SK-N-SH treated with all-trans-retinoic acid at 6 μM for 48 hours (cell line): ENCODE results near the gene GRIK5.
A peak's percentile ranks its signal among the peaks of the same experiment; 100 is the strongest.

Source experiments
- ATAC-seq: fragments of 200-7000 bp; cut with Tn5 transposase; 3 replicates; pipeline ENCODE4 v1.9.1; 2020; ENCODE audit warnings: mild to moderate bottlenecking, moderate library complexity
- BACH2 ChIP-seq: fragments of 250-450 bp; sonication (Bioruptor Pico); IDR thresholded peaks from 2 replicates; pipeline ENCODE4 v1.9.0; 2021; ENCODE audit warnings: mild to moderate bottlenecking, borderline replicate concordance
- CSDC2 ChIP-seq: fragments of 250-450 bp; sonication (Bioruptor Pico); IDR thresholded peaks from 2 replicates; pipeline ENCODE4 v1.5.0; 2020; ENCODE audit warnings: mild to moderate bottlenecking, moderate library complexity
- GLIS3 ChIP-seq: fragments of 250-450 bp; sonication (Bioruptor Pico); IDR thresholded peaks from 2 replicates; pipeline ENCODE4 v1.5.0; 2020; ENCODE audit warnings: mild to moderate bottlenecking, moderate library complexity
- ISL1 ChIP-seq: fragments of 250-450 bp; sonication (Bioruptor Pico); IDR thresholded peaks from 2 replicates; pipeline ENCODE4 v2.1.2; 2022; ENCODE audit warnings: mild to moderate bottlenecking, moderate library complexity
- OSR1 ChIP-seq: fragments of 250-450 bp; sonication (Bioruptor Pico); IDR thresholded peaks from 2 replicates; pipeline ENCODE4 v1.8.0; 2022; ENCODE audit warnings: moderate library complexity, mild to moderate bottlenecking, inconsistent platforms
- SNAI2 ChIP-seq: fragments of 250-450 bp; sonication (Bioruptor Pico); IDR thresholded peaks from 2 replicates; pipeline ENCODE4 v1.5.0; 2020; ENCODE audit warnings: mild to moderate bottlenecking, moderate library complexity
- TCF4 ChIP-seq: fragments of 250-450 bp; sonication (Bioruptor Pico); IDR thresholded peaks from 2 replicates; pipeline ENCODE4 v1.8.0; 2021; ENCODE audit warnings: mild to moderate bottlenecking, moderate library complexity, borderline replicate concordance
- TOX ChIP-seq: fragments of 250-450 bp; sonication (Bioruptor Pico); IDR thresholded peaks from 2 replicates; pipeline ENCODE4 v1.8.0; 2021; ENCODE audit warnings: mild to moderate bottlenecking, moderate library complexity, borderline replicate concordance
- ZC3H10 ChIP-seq: fragments of 250-450 bp; sonication (Bioruptor Pico); IDR thresholded peaks from 2 replicates; pipeline ENCODE4 v1.5.1; 2021; ENCODE audit warnings: mild to moderate bottlenecking, moderate library complexity
- ZFP3 ChIP-seq: fragments of 250-450 bp; sonication (Bioruptor Pico); IDR thresholded peaks from 2 replicates; pipeline ENCODE4 v1.5.0; 2020; ENCODE audit warnings: mild to moderate bottlenecking, moderate library complexity
- ZFP30 ChIP-seq: fragments of 450-650 bp; formaldehyde crosslinking; IDR thresholded peaks from 2 replicates; pipeline ENCODE4 v1.5.0; 2022; ENCODE audit warnings: mild to moderate bottlenecking, moderate library complexity
- ZNF565 ChIP-seq: fragments of 450-650 bp; formaldehyde crosslinking; conservative IDR thresholded peaks from 2 replicates; pipeline ENCODE4 v1.5.0; 2020; ENCODE audit warnings: low read depth, mild to moderate bottlenecking, moderate library complexity
- ZNF8 ChIP-seq: fragments of 450-650 bp; formaldehyde crosslinking; IDR thresholded peaks from 2 replicates; pipeline ENCODE4 v1.5.0; 2020; ENCODE audit warnings: mild to moderate bottlenecking, moderate library complexity
- TF ChIP-seq, protein P1 (sequence below): fragments of 250-450 bp; sonication (Bioruptor Pico); IDR thresholded peaks from 2 replicates; pipeline ENCODE4 v1.5.1; 2021; ENCODE audit warnings: mild to moderate bottlenecking, moderate library complexity
- TF ChIP-seq, protein P2 (sequence below): fragments of 250-450 bp; sonication (Bioruptor Pico); IDR thresholded peaks from 2 replicates; pipeline ENCODE4 v1.8.0; 2020; ENCODE audit warnings: mild to moderate bottlenecking, moderate library complexity, borderline replicate concordance
- TF ChIP-seq, protein P3 (sequence below): fragments of 250-450 bp; sonication (Bioruptor Pico); IDR thresholded peaks from 2 replicates; pipeline ENCODE4 v1.8.0; 2021; ENCODE audit warnings: low read depth, mild to moderate bottlenecking, moderate library complexity, borderline replicate concordance

The GRIK5 gene

DNA sequence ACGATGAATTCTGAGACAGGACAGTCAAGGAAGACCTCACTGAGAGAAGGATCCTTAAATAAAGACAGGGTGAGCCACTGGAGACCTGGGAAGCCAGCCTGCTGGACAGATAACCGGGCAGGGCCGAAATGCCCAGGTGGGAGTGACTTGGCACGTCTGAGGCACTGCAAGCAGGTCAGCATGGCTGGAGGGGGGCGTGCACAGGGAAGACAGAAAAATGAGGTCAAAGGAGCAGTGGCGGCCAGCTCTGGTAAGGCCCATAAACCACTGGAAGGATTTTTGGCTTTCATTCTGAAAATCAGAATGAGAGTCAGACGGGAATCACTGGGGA, 70.2 kb downstream of the GRIK5 start:
- ATAC-seq: no peak
- no peak for TF ChIP-seq GLIS3
- no peak for TF ChIP-seq SNAI2 (CRISPR knock-in tag)
- no peak for TF ChIP-seq ZNF565 (CRISPR knock-in tag)
- TF ChIP-seq ZFP30 (CRISPR knock-in tag): no peak
- TF ChIP-seq, protein P1, sequence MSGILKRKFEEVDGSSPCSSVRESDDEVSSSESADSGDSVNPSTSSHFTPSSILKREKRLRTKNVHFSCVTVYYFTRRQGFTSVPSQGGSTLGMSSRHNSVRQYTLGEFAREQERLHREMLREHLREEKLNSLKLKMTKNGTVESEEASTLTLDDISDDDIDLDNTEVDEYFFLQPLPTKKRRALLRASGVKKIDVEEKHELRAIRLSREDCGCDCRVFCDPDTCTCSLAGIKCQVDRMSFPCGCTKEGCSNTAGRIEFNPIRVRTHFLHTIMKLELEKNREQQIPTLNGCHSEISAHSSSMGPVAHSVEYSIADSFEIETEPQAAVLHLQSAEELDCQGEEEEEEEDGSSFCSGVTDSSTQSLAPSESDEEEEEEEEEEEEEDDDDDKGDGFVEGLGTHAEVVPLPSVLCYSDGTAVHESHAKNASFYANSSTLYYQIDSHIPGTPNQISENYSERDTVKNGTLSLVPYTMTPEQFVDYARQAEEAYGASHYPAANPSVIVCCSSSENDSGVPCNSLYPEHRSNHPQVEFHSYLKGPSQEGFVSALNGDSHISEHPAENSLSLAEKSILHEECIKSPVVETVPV (CRISPR knock-in tag): no peak
- TF ChIP-seq ZNF8: no peak
- TF ChIP-seq ZC3H10: no peak

DNA sequence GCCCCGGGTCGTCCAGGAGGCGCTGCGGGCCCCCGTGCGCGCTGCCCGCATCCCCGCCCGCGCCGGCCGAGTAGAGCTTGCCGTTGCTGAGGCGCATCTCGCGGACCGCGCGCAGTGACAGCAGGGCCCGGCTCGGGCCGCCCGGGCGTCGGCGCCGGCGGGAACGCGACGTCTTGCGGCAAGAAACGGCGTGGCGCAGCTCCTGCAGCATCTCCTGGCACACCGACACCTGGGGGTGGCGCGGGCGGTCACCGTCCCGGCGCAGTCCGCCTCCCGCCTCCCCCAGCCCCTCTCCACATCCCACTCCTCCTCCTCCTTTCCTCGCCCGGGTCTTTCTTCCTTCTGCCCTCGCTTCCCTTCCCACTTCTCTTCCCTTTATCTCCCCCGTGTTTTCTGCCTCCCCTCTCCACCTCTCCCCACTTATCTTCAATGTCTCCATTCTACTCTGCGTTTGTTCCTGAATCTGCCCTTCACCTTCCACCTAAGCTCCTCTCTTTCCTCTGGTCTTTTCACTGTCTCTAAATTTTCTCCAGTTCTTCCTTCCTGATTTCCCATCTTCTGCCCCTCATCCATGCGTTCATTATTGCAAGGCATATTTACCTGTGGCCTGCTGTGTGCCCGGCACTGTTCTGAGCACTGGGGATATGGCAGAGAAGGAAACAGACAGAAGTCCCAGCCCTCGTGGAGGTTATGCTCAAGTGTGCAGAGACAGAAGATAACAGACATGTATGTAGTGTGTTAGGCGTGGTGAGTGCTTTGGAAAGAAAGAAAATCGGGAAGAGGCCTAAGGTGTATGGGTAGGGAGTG, 70.7 kb downstream of the GRIK5 start:
- ATAC-seq: no peak
- TF ChIP-seq BACH2 (CRISPR knock-in tag) (no peak), TCF4 (no peak), ZNF8 (no peak), ZC3H10 (no peak), OSR1 (CRISPR knock-in tag) (no peak), SNAI2 (CRISPR knock-in tag) (no peak), ZFP3 (no peak)
- TF ChIP-seq, protein P1 (CRISPR knock-in tag): no peak

DNA sequence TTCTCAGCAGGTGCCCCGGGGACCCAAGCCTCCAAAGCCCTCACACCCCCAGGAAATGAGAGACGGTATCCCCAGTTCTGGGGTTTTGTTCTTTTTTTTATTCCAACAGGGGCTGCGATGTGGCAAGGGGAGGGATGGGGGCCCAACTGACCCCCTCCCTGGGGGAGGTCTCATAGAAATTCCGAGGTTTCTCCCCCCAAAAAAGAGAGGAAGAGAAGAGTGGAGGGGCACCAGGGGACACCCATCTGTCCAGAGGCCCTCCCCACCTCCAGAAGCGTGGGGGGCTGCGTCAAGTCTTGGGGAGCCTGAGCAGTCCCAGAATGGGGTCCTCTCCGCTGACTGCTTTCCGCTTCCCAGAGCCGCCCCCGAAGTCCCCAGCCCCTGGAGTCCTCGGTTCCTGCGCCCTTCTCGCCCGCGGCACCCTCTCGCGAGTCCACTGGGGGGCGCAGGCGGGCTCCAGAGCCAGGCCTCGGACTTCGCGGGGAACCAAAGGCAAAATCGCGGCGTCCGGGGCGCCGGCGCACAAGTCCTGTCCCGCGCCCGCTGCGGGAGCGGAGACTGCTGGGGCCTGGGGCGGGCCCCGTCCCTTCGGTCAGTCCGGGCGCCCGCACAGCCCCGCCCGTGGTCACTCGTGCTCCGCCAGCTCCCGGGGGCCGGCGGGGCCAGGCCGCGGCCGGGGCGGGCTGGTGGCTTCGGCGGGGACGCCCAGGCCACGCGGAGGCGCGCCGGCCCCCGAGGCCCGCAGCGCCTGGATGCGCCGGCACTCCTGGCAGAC, 71.6 kb downstream of the GRIK5 start:
- TF ChIP-seq ZC3H10 (no peak), TOX (CRISPR knock-in tag) (no peak)
- ATAC-seq: peak; percentile 57

DNA sequence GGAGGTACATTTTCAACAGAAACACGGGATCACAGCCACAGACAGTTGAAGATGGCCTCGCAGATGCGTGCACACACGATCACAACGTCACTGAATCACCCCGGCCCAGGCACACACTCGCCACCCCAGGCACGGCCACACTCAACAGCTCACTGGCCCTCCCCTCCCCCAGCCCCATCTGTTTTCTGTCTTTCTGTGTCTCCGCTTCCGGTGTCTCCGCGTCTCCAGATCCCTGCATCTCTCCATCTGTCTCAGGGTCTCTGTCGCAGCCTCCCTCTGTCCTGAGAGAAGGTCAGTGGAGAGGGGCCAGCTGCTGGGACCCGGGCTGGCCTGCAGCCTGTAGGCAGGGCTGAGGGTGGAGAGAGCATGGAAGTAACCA, 72.2 kb downstream of the GRIK5 start:
- no peak for ATAC-seq

DNA sequence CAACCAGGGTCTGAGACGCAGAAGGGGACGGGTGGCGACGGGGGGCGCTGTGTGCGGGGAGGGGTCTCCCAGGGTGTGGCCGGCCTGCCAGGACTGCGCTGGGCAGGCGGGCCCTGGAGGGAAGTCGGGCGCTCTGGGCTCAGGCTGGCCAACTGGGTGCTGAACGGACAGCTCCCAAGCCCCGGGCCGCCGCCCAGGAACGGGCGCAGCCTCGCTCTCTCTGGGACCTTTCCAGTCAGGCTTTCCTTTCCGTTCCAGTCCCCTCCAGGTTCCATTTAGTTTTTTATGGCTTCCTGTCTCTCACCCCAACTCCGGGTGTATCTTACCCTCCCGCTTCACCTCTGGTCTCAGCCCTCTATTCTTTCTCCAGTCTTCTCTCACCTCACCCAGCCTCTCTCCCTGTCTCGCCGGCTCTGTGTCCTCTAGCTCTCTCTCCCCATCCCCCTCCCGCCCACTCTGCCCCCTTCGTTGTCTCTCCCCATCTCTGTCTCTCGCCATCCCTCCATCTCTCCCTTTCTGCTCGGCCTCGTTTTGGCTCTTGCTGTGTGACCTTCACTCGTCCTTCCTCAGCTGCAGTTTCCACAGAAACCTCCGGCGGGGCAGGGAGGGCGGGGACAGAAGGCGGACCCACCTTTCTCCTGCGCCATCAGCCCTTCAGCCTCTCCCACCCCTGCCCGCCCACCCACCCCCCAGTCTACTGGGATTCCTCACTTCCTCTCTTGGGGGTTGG, 72.7 kb downstream of the GRIK5 start:
- TF ChIP-seq SNAI2 (CRISPR knock-in tag) (peak; percentile 59; the same call in 1 of the 2 replicates), ZFP3 (no peak)
- TF ChIP-seq, protein P2, sequence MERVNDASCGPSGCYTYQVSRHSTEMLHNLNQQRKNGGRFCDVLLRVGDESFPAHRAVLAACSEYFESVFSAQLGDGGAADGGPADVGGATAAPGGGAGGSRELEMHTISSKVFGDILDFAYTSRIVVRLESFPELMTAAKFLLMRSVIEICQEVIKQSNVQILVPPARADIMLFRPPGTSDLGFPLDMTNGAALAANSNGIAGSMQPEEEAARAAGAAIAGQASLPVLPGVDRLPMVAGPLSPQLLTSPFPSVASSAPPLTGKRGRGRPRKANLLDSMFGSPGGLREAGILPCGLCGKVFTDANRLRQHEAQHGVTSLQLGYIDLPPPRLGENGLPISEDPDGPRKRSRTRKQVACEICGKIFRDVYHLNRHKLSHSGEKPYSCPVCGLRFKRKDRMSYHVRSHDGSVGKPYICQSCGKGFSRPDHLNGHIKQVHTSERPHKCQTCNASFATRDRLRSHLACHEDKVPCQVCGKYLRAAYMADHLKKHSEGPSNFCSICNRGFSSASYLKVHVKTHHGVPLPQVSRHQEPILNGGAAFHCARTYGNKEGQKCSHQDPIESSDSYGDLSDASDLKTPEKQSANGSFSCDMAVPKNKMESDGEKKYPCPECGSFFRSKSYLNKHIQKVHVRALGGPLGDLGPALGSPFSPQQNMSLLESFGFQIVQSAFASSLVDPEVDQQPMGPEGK (CRISPR knock-in tag): no peak
- peak; percentile 79 for ATAC-seq

More for the DNA sequence above, 72.2 kb downstream of the GRIK5 start:
- peak; percentile 76 for TF ChIP-seq TCF4
- TF ChIP-seq, protein P1 (CRISPR knock-in tag): no peak

DNA sequence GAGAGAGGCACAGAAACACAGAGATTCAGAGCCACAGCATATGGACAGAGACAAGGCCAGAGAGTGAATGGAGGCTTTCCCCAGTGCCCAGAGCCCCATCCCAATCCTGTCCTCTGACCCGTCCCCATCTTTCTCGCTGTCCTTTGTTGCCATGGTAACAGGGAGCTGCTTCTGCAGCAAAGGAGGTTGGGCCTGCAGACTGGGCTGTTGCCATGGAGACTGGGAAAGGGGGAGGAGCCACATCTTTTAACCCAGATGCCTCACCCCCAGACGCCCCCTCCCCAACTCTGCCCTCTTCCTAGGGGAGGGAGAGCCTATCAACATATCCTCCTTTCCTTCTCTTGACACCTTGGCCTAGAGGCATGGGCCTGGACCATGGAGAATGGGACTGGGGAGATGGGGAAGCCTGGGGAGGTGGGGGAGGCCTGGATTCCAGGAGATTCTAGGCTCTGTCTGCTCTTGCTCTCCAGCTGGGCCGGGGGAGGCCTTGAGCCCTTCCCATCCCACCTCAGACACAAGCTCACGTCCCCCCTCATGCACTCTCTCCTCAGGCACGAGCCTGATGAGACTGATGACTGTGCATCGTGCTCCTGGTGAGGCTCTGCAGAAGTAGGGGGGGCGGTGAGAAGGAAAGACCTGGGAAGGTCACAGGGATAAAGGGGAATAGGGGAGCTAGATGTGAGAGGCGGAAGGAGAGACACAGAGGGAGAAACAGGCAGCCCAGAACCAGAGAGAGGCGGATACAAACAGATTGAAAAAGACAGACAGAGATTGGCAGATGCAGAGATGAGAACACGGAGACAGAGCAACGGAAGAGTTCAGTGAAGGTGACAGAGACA, 73.8 kb downstream of the GRIK5 start:
- no peak for ATAC-seq
- TF ChIP-seq, protein P3, sequence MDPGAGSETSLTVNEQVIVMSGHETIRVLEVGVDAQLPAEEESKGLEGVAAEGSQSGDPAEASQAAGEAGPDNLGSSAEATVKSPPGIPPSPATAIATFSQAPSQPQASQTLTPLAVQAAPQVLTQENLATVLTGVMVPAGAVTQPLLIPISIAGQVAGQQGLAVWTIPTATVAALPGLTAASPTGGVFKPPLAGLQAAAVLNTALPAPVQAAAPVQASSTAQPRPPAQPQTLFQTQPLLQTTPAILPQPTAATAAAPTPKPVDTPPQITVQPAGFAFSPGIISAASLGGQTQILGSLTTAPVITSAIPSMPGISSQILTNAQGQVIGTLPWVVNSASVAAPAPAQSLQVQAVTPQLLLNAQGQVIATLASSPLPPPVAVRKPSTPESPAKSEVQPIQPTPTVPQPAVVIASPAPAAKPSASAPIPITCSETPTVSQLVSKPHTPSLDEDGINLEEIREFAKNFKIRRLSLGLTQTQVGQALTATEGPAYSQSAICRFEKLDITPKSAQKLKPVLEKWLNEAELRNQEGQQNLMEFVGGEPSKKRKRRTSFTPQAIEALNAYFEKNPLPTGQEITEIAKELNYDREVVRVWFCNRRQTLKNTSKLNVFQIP (CRISPR knock-in tag): no peak
- TF ChIP-seq ZC3H10 (no peak), TOX (CRISPR knock-in tag) (no peak), ZNF8 (no peak), CSDC2 (CRISPR knock-in tag) (no peak), ZFP30 (CRISPR knock-in tag) (no peak), ZFP3 (no peak), ZNF565 (CRISPR knock-in tag) (no peak), ISL1 (CRISPR knock-in tag) (no peak), OSR1 (CRISPR knock-in tag) (no peak), TCF4 (no peak)
- TF ChIP-seq, protein P1 (CRISPR knock-in tag): no peak
